CD4-positive, alpha-beta T cell treated with Interleukin-4 for 1 hour (primary cell): ENCODE results near the gene CIAO2B.
A peak's percentile ranks its signal among the peaks of the same experiment; 100 is the strongest.

Source experiments
- DNase-seq, 2 donors: peaks; one replicate each; pipeline ENCODE4 v3.0.0-alpha.2; 2020 to 2022

The CIAO2B gene

DNA sequence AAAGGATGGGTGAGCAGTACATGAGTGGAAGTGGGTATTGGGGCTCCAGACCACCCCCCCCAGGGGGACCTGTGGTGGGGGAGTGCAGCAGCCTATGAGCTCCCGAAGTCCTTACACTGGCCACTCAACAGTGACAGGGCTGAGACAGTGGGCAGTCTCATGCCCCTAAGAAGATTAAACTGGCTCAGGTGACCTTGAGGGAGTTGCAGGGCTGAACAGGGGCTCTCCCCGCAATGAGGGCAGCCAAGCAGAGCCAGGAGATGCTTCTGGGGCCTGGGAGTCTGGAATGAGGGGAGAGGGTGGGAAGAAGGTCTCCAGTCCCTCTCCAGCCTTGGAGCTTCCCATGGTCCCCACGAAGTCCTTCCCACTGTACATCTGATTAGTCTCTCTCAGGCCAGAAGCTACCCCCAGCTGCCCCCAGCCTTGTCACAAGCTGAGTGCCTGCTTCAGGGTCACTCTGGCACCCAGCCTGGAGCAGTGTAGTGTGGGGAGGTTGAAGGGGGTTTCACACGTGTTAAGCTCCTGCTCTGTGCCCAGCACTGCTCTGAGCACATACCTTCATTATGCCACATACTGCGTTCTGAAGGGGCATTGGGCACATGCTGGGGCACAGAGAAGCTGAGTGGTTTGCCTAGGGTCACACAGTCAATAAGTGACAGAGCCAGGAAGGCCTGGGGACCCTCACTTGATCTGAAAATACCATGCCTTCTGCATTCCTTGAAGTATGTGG, 14.5 kb downstream of the CIAO2B start:
- DNase-seq = no peak

DNA sequence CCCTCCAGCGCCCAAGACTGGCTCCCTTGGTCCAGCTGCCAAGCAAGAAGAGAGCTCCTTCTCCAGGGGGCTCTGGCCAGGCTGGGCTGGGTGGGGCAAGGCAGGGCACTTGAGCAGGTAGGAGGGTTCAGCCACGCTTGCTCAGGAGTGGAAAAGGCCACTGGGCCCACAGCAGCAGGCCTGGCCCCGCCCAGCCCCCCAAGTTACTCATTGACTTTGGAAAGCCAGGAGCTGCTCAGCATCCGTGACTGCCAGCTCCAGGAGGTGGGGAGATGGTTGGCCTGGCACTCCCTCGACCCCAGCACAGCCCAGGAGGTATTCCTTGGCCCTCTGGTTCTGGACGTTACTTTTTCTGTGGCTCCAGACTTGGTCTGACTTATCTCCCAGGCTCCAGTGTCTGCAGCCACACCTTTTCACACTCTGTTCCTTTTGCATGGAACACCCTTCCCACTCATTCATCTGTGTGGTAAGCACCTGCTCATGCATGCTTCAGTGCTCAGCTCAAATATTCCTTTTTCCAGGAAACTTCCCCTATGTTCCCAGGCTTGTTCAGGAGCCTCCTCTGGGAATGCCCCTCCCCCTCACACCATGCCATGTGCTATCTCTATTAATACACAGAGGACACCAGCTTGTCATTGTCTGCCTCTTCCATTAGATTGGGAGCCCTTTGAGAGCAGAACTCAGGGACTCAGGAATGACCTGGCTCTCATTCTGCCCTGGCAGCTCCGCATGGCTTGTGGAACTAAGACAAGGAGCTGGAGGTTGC, 15.2 kb downstream of the CIAO2B start, which contains the start of gene CDH16:
Gene CDH16, minus strand, starts transcription at position 83 of the 766 bp plus-strand sequence. CDS start 820 bp downstream, outside the sequence.
- no peak for DNase-seq

DNA sequence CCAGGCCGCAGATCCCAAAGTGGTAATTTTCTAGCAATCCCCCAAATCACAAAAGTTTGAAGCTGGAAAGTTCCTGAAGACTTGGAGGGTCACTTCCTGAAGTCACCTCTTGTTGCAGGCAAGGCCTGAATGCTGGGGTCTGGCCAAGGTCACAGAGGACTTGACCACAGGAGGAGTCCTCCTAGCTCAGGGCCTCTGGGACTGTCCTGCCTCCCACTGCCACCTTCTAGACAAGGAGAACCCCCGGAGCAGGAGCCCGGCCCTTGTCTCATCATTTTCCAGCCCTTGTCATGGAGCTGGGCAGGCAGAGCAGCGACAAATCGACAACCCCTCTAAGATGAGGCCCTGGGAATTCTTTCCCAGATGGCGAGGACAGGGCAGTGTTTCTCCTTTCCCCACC, 15.8 kb downstream of the CIAO2B start:
- no peak for DNase-seq

DNA sequence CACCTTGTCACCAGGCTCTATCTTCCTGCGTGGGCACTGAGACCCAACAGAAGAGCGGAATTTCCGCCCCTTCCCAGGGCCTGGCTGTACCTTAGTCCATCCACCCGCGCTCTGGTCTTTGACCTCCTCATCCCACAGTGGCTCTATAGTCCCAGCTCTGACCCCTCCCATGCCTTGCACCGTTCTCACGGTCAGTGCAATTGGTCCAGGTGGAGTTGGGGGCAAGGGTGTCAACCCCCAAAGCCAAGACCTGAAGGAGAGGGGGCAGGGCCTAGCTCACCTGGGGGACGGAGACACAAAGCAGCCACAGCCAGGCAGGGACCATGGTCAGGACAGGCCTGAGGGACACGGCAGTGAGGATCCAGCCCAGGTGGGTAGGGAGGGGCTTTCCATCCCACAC, 16.5 kb downstream of the CIAO2B start:
- no peak for DNase-seq

DNA sequence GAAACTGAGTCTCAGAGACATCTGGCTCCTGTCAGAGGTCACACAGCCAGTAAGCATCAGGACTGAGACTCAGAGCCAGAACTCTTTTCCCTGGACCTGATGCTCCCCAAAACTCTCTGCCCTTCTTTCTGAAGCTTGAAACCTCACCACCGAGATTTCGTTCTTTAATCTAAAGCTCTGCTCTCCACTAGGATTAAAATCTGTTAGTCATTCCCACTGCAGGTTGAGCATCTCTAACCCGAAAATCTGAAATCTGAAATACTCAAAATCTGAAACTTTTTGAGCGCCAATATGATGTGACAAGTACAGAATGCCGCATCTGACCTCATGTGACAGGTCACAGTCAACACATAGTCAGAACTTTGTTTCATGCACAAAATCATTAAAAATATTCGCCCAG, 17.7 kb downstream of the CIAO2B start:
- no peak for DNase-seq

DNA sequence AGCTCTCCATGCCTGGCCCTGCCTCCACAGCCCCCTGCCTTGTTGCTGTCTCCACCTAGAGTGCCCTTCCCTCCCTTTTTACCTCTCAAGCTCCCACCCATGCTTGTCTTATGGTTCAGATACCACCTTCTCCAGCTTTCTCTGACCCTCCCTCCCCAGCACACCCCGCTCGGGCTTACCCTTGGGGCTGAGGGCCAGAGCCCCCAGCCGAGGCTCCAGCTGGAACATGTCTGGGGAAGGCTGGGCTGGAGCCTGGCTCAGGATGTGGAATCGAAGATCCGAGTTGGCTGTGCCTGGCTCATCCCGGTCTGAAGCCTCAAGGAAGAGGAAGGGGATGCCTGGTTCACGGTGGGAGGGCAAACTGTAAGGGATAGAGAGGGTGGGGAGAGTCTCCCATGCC, 19.2 kb downstream of the CIAO2B start:
- no peak for DNase-seq

DNA sequence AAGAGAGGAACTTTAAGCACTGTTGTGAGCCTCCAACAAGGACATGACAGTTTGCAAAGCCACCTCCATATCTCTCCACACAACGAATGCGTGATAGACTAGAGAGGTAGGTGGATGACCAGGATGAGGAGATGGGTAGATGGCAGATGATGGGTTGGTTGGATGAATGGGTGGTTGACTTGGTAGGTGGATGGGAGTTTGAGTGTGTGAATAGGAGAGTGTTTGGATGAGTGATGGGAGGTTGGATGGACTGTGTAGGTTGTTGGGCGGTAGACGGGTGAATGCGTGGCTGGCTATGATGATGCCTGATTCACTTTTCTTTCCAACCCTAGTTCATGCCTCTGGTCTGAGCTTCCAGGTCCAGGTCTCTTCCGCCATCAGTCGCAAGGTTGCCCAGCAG, 19.7 kb downstream of the CIAO2B start:
- no peak for DNase-seq

DNA sequence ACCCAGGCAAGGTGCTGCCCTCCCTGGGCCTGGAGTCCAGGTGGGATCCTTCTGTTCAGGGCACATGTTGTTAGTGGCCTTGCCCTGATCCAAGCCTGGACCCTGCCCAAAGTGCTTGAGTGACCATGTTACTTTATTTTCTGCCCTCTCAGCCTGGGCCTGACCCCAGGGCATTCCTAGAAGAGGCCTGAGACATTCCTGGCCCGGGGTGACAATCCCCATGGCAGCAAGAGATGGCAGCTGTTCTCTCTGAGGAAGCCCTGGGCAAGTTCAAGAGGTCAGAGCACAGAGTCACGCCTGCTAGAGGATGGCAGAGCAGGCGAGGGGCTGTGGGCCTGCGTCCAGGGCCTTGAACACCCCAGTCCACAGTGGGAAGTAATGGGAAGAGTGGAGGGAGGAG, 20.5 kb downstream of the CIAO2B start:
- no peak for DNase-seq

DNA sequence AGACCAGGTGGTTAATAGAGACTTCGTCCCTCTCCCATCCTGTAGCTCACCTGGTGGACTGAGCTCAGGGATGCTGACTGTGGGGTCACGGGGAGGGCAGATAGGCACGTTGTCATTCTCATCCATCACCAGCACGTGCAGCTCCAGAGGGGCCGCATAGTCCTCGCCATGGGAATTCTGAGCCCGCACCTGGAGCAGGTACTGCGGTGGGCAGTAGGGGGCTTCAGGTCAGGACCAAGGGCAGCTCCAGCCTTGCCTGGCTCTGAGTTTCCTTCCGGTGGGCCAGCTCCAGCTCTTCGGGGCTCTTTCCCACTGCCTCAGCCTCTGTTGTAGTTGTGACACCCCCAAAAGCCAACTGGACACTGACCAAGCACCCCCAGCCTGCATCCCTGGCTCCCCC, 21.1 kb downstream of the CIAO2B start:
- no peak for DNase-seq

DNA sequence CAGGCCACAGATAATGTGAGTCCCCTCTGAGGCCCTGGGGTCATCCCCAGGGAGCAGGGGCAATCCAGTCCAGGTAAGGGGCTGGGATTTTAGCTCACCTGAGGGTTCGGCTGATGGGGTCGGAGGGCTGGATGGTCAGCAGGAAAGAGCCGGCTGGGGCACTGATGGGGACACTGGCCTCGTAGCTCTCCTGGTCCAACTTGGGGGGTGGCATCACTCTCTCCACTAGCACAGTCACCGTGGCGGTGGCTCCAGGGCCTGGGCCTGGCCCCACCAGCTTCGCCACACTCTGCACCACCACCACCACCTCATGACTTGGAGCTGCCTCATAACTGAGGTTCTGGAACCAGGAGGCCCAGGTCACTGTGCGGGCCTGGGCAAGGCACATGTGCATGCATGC, 22.4 kb downstream of the CIAO2B start:
- no peak for DNase-seq

DNA sequence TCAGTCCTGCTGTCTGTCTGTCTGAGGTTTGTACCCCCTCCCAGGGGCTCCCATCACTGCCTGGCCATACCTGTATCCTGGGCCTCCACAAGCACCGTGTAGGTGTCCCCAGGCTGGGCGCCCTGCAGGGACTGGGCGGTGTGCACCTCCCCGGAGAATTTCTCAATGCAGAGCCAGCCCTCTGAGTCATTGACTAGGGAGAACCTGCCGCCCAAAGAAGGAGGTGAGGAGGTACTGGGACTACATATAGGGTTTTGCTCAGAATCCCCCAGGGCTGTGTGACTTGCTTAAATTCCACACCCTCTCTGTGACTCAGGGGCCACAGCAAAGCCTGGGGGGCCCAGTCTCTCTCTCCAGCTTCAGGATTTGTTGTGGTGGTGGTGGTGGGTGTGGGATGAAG, 23.1 kb downstream of the CIAO2B start:
- no peak for DNase-seq

DNA sequence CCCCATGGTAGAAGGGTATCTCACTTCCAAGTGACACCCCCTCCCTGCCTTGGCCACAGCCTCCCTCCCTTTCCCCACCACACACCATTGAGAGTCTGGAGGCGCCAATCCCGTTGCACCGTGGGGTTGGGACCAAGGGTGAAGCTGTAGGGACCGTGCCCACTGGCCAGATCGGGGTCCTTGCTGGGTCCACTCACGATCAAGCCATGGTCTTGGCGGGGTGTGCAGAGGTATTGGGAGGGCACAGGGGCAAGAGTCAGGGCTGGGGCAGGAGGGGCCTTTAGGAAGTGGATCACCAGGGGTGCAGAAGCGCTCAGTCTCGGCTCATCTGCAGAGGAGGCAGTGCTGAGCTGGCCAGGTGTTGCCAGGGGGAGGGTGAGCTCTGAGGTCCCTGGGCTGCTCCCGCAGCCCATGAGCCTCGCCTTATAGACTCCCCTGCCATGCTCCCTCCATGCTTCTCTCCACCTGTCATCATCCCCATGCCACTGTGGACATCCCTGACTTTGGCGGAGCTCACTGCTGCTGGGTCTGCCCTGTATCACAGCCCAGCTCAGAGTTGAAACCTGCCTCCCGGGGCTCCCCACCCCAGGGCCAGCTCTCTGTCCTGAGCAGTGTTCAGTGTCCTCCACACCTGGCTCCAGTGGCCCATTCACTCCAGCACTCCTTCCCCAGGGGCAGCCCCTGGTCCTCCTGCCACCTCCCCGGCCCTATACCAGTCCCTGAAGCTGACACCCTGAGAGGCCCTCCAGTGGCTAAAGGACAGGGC, 23.8 kb downstream of the CIAO2B start:
- no peak for DNase-seq

DNA sequence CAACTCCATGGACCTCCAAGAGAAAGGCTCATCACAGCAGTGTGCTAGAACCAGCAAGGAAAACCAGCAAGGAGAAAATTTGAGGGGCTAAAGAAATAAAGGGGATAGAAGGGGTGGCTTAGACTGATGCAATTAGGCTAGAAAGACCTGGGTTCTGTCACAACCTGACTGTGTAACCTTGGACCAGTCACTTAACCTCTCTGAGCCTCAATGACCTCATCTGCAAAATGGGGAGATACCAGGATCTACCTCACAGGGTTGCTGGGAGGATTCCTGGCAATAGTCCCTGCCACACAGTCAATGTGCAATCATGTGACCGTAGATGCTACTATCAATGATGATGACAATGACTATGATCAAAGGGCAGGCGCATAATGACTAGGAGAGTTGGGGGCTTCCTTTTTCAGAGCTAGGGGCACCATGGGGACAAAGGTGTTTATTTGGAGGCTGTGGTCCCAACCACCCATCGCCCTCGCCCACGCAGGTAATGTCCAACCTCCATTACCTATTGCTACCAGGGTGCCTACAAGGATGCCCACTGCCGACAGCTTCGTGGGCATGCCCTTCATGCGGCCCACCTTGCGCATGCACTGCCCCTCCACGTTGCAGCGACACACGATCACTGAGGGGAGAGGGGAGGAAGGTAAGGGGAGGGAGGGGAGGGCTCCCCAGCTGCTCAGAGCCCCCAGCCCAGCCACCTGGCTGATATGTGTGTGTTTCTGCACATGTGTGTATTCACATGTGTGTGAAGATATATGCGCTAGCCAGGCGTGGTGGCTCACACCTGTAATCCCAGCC, 25.2 kb downstream of the CIAO2B start:
- no peak for DNase-seq

DNA sequence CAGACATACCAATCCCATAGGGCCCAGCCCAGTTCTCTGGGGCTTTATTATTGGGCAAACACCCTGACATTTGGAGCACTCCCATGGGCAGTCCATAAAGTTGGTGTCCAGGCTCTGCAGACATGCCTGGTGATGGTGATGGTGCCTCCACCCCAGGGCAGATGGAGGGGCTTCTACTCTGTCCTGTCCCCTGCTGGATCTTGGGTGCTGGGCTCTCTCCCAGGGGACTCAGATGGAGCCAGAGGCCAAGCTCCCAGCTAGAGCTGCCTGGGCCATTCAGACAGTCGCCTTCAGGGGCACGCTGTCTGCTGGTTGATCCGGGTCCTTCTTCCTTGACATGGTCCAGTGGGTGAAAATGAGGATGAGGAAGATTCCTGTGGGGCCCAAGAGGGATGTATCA, 26.1 kb downstream of the CIAO2B start:
- DNase-seq = no peak

DNA sequence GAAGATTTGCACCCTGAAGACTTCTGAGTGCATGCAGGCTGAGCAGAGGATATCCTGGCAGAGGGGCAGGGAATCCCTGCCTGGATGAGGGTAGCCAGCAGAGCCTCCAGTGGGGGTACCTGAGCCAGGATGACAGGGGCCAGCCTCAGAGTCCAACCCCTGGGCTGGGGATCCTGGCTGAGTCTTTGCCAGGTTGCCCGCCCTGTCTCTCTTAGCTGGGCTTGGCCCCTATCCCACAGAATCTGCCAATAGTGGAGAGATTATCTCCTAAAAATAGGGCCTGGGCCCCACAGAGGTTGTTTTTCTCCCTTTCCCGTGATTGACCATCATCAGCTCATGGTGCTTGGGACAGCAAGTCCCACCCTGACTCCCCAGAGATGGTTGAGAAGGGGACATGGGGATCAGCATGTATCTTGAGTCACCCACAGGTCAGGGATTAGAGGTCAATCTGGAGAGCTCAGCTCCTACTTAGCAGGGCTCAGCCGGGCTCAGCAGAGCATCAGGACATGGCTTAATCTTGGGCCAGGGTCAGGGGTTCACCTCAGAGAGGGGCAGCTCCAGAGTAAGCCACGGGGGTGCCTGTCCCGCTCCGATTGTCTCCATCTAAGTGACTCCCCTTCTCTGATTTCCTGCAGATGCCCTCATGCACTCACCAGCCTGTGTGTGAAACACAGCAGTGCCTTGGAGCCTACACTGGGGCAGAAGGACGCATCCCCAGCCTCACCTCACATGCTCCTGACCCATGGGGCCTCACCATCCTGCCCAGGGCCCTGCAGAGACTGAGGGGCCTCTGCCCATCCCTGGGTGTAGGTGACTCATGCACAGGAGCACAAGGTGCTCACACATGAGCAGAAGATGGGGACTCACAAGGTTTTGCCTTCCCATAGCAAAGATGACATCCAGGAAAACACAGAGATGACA, 27.0 kb downstream of the CIAO2B start:
- no peak for DNase-seq

DNA sequence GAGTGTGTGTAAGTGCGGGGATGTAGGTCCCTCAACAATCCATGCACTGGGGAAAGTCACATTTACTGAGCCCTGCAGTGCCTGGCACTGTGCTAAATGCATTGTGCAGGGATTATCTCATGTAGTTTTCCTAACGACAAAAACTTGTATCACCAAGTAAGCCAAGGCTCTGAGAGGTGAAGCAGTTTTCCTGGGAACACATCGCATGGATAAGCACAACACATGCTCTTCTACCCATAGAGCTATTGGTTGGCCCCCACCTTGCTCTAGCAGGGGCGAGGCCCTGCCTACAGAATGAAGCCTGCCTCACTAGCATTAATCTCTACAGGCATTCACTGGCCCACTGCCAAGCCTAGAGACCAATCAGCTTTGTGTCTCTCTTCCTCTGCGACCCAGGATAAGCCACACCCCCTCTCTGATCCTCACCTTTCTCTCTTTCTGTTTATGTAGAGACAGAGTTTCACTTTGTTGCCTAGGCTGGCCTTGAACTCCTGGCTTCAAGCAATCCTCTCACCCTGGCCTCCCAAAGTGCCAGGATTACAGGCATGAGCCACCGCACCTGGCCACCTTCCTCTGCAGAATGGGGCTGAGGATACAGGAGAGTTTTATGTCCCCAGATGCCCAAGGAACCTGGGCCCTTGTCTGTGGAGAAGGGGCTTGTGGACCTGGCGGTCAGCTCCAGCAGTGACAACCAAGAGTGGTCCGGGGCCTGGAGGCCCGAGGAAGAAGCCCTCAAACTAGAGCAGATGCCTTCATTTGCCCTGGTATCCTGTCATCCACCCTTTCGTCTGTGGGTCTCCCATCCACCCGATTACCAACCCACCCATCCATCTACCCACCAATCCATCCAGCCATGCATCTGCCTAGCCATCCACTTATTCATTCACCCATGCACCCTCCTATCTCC, 28.3 kb downstream of the CIAO2B start:
- DNase-seq = peak; percentile 36 to 38

DNA sequence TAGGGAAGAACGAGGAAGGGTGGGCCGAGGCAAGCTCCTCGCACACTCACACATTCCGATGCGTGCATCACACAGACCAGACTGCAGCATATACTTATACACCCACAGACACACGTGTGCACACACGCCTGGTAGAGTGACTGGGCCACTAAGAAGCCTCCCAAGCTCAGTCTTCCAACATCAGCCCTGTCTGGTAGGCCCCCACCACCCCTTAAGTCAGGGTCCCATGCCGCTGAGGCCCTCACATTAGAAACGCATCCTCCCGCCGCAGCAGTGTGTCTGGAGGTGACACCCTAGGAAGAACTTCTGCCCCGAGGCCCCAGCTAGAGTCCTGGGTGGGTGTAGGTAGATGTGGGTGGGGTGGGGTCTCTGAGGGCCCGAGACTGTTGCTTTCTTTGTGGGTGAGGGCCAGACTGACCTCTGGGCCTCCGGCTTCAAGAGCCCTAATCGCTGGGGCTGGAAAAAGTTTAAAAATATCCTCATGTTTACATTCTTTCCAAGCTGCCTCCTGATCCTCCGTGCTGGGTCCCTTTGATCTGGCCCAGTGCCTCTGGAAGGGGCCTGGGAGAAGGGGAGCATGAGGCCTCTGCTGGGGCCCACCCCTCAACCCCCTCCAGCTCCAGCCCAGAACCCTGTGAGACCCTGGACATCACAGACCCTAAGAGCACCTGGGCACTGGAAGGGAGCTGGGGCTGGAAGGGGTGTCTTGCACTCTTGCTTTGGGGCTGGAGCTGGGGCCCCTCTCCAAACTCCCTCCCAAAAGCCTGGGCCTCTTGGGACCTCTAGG, 29.2 kb downstream of the CIAO2B start:
- no peak for DNase-seq

DNA sequence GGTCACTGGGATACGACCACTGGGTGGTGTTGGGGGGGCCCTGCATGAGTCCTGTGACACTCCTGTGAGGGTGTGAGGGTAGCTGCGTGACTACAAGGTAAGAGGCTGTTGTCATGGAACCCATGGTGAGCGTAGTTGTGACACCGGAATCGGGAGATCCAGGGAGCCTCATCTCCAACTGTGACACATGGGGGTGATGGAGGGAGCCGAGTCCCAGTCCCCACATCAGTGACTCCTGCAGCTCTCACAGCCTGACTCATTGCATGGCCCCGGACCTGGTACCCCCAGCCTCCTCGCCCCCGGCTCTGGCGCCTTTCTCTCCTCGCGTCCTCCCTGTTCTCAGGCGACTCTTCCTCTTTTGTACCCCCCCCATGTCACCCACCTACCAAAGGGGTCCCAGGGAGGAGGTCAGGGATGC, 29.8 kb downstream of the CIAO2B start:
- no peak for DNase-seq

DNA sequence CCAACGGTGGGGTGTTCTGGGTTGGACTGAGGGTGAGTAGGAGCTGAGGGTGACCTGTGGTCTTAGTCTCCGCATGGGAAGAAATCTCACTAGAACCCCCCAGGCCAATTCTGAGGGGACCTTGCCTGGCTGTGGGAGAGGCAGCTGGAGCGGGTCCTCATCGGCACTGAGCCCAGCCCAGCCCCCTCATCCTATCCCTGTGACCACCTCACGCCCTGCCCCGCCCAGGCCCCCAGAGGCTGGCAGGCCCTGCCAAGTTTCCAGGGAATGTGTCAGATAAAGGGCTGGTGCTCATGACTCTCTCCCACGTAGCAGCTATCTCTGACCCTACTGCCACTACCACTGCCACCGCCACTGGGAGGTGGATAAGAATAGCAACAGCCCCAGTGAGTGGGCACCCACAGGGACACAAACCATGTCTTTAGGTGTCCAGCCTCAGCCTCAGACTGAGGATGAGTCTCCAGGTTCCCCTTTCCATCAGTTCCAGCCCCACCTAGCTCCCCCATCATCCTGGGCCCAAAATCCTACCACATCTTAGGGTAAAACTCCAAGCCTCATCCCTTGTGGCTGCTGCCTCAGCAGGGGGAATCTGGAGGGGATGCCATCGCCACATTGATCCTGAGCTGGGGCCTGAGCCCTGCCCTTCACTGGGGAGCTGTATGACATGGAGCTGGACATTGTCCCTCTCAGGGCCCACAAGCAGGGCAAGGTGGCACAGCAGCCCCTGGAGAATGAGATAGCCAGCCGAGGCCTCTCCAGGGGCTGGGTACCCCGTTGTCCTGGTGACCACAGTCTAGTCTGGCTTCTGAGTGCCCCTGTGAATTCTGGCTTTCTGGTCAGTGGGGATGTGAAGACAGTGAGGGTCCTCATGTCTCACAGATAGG, 30.4 kb downstream of the CIAO2B start:
- DNase-seq = no peak
